Measurements from ENCODE around the gene TRIM32. TPM values are rescaled to one million over a fixed set of nuclear protein-coding genes. Genes with fewer than 3 reads are reported as not detected.

The TRIM32 gene
- total RNA-seq, 1 experiment from 2014 or later: 20.2 TPM

DNA sequence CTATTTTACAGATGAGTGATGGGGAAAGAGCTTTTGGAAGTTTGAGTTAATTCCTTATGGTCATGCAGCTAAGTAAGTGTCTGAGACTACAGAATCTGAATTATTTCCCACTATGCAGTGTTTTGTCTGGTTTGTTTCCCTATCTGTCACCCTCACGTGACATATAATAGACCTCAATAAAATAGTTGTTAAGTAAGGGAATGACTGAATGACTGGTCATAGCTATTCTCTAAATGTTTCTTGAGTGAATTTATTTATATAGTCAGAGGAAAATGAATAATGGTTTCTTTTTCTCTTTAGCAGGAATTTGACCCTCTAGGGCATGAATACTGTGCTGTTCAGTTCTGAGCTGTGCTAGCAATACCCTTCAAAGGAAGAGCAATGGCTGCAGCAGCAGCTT, 10.3 kb downstream of the TRIM32 start:
- H3K36me3 ChIP-seq (ENCODE audit: control insufficient read depth, insufficient read depth, low read length): no peaks in the 10 kb centered on the region
- TF ChIP-seq POLR2AphosphoS5 (IDR thresholded peaks at IDR 0.05; ENCODE audit: low read depth, low read length) (no peak), TCF7L2 (IDR thresholded peaks at IDR 0.05; ENCODE audit: low read depth, low read length) (no peak), SIN3A (IDR thresholded peaks at IDR 0.05; ENCODE audit: borderline replicate concordance, insufficient read depth, low read depth, low read length) (no peak)
- TF ChIP-seq, protein P1, sequence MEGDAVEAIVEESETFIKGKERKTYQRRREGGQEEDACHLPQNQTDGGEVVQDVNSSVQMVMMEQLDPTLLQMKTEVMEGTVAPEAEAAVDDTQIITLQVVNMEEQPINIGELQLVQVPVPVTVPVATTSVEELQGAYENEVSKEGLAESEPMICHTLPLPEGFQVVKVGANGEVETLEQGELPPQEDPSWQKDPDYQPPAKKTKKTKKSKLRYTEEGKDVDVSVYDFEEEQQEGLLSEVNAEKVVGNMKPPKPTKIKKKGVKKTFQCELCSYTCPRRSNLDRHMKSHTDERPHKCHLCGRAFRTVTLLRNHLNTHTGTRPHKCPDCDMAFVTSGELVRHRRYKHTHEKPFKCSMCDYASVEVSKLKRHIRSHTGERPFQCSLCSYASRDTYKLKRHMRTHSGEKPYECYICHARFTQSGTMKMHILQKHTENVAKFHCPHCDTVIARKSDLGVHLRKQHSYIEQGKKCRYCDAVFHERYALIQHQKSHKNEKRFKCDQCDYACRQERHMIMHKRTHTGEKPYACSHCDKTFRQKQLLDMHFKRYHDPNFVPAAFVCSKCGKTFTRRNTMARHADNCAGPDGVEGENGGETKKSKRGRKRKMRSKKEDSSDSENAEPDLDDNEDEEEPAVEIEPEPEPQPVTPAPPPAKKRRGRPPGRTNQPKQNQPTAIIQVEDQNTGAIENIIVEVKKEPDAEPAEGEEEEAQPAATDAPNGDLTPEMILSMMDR (IDR thresholded peaks at IDR 0.05): no peak
- TF ChIP-seq, protein P2, sequence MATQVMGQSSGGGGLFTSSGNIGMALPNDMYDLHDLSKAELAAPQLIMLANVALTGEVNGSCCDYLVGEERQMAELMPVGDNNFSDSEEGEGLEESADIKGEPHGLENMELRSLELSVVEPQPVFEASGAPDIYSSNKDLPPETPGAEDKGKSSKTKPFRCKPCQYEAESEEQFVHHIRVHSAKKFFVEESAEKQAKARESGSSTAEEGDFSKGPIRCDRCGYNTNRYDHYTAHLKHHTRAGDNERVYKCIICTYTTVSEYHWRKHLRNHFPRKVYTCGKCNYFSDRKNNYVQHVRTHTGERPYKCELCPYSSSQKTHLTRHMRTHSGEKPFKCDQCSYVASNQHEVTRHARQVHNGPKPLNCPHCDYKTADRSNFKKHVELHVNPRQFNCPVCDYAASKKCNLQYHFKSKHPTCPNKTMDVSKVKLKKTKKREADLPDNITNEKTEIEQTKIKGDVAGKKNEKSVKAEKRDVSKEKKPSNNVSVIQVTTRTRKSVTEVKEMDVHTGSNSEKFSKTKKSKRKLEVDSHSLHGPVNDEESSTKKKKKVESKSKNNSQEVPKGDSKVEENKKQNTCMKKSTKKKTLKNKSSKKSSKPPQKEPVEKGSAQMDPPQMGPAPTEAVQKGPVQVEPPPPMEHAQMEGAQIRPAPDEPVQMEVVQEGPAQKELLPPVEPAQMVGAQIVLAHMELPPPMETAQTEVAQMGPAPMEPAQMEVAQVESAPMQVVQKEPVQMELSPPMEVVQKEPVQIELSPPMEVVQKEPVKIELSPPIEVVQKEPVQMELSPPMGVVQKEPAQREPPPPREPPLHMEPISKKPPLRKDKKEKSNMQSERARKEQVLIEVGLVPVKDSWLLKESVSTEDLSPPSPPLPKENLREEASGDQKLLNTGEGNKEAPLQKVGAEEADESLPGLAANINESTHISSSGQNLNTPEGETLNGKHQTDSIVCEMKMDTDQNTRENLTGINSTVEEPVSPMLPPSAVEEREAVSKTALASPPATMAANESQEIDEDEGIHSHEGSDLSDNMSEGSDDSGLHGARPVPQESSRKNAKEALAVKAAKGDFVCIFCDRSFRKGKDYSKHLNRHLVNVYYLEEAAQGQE (IDR thresholded peaks at IDR 0.05; ENCODE audit: insufficient read depth in 1 of 2, low read depth in 2 of 2, low read length in 1 of 2): no peak
- in situ Hi-C loops (cut with HindIII; ENCODE audit: low pct_unique_long_range_greater_than_20kb, low sequenced_read_pairs) (no loop called here), intact Hi-C loops (cut with micrococcal nuclease; ENCODE audit: unreplicated experiment) (no loop called here)
- no peak overlapping the region for H3K27ac ChIP-seq (ENCODE audit: low read length)
- ATAC-seq (no peak), DNase-seq (ENCODE audit: low read depth, low spot score) (no peak)
- H3K9me3 ChIP-seq (ENCODE audit: control insufficient read depth, insufficient read depth, low read depth, low read length): no peaks in the 10 kb centered on the region
- CTCF ChIA-PET: no interaction called here
- no peaks in the 10 kb centered on the region for H3K27me3 ChIP-seq (ENCODE audit: control insufficient read depth, insufficient read depth, low read length)
- no peak overlapping the region for H3K4me3 ChIP-seq (ENCODE audit: low read depth in 2 of 2, low read length in 2 of 2)
- BruUV-seq (replicated peaks): no TSS peak
- POLR2A ChIA-PET: no interaction called here
- no peaks in the 10 kb centered on the region for H3K4me1 ChIP-seq (ENCODE audit: control insufficient read depth, insufficient read depth, low read length)

DNA sequence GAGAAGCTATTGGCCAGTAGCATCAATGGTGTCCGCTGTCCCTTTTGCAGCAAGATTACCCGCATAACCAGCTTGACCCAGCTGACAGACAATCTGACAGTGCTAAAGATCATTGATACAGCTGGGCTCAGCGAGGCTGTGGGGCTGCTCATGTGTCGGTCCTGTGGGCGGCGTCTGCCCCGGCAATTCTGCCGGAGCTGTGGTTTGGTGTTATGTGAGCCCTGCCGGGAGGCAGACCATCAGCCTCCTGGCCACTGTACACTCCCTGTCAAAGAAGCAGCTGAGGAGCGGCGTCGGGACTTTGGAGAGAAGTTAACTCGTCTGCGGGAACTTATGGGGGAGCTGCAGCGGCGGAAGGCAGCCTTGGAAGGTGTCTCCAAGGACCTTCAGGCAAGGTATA, 10.8 kb downstream of the TRIM32 start:
- Histone ChIP-seq H3K36me3 (ENCODE audit: control insufficient read depth, insufficient read depth, low read length) (no peaks in the 10 kb centered on the region), H3K27ac (ENCODE audit: low read length) (no peak overlapping the region), H3K4me1 (ENCODE audit: control insufficient read depth, insufficient read depth, low read length) (no peaks in the 10 kb centered on the region), H3K9me3 (ENCODE audit: control insufficient read depth, insufficient read depth, low read depth, low read length) (no peaks in the 10 kb centered on the region), H3K27me3 (ENCODE audit: control insufficient read depth, insufficient read depth, low read length) (no peaks in the 10 kb centered on the region), H3K4me3 (ENCODE audit: low read depth in 2 of 2, low read length in 2 of 2) (no peak overlapping the region)
- no peak for ATAC-seq
- TF ChIP-seq, protein P2 (IDR thresholded peaks at IDR 0.05; ENCODE audit: insufficient read depth in 1 of 2, low read depth in 2 of 2, low read length in 1 of 2): no peak
- TF ChIP-seq, protein P1 (IDR thresholded peaks at IDR 0.05): no peak
- no peak for TF ChIP-seq SIN3A (IDR thresholded peaks at IDR 0.05; ENCODE audit: borderline replicate concordance, insufficient read depth, low read depth, low read length)
- no peak for TF ChIP-seq TCF7L2 (IDR thresholded peaks at IDR 0.05; ENCODE audit: low read depth, low read length)
- no peak for TF ChIP-seq POLR2AphosphoS5 (IDR thresholded peaks at IDR 0.05; ENCODE audit: low read depth, low read length)
- CTCF ChIA-PET: no interaction called here
- intact Hi-C loops (cut with micrococcal nuclease; ENCODE audit: unreplicated experiment): no loop called here
- DNase-seq (ENCODE audit: low read depth, low spot score): no peak
- no TSS peak for BruUV-seq (replicated peaks)
- in situ Hi-C loops (cut with HindIII; ENCODE audit: low pct_unique_long_range_greater_than_20kb, low sequenced_read_pairs): no loop called here
- POLR2A ChIA-PET: no interaction called here
